Ammon's horn (tissue), 1 donor: ENCODE data around the gene XYLT1.
"Not testable (repeated sequence)": the region's sequence is repeated elsewhere in the genome, so short reads cannot be mapped to it uniquely, and the experiment has no call there.

ENCODE experiments used
- DNase-seq: peaks from one replicate; pipeline ENCODE4 v3.0.0-alpha.2; 2016; ENCODE audit warnings: low spot score

The XYLT1 gene

GRCh38 chr16:17491140-17491662 lies 20.4 kb upstream of the XYLT1 start:
- no peak for DNase-seq

- DNase-seq = no peak
Observed at GRCh38 chr16:17488506-17488905, 17.7 kb upstream of the XYLT1 start.

GRCh38 chr16:17483351-17483750 lies 12.6 kb upstream of the XYLT1 start:
- no peak for DNase-seq

- DNase-seq = not testable (repeated sequence)
Observed at GRCh38 chr16:17482341-17482740, 11.6 kb upstream of the XYLT1 start.

GRCh38 chr16:17481736-17482135 lies 11.0 kb upstream of the XYLT1 start:
- no peak for DNase-seq

GRCh38 chr16:17477260-17477545 lies 6.4 kb upstream of the XYLT1 start:
- DNase-seq = not testable (repeated sequence)

GRCh38 chr16:17476414-17477259 lies 5.9 kb upstream of the XYLT1 start:
- DNase-seq = peak; percentile 67

GRCh38 chr16:17475104-17475503 lies 4.3 kb upstream of the XYLT1 start:
- DNase-seq = no peak

- DNase-seq = no peak
Observed at GRCh38 chr16:17474572-17474971, 3.8 kb upstream of the XYLT1 start.

GRCh38 chr16:17474037-17474436 lies 3.3 kb upstream of the XYLT1 start:
- no peak for DNase-seq

GRCh38 chr16:17471719-17472461 lies 1.1 kb upstream of the XYLT1 start:
- DNase-seq = no peak

GRCh38 chr16:17470182-17470907 lies 415 bp downstream of the XYLT1 start:
- no peak for DNase-seq

GRCh38 chr16:17469741-17470181 lies 999 bp downstream of the XYLT1 start:
- no peak for DNase-seq

- no peak for DNase-seq
Observed at GRCh38 chr16:17469011-17469740, 1.6 kb downstream of the XYLT1 start.

- DNase-seq = no peak
Observed at GRCh38 chr16:17468611-17469010, 2.1 kb downstream of the XYLT1 start.

- peak; percentile 91 for DNase-seq
Observed at GRCh38 chr16:17467923-17468540, 2.7 kb downstream of the XYLT1 start.

- DNase-seq = no peak
Observed at GRCh38 chr16:17466876-17467275, 3.9 kb downstream of the XYLT1 start.

- no peak for DNase-seq
Observed at GRCh38 chr16:17465460-17465859, 5.3 kb downstream of the XYLT1 start.

- DNase-seq = no peak
Observed at GRCh38 chr16:17463335-17463734, 7.4 kb downstream of the XYLT1 start.

- no peak for DNase-seq
Observed at GRCh38 chr16:17461951-17462729, 8.6 kb downstream of the XYLT1 start.

- DNase-seq = no peak
Observed at GRCh38 chr16:17460890-17461289, 9.9 kb downstream of the XYLT1 start.
